Ovary (tissue), 9 donors: ENCODE measurements around the gene NPAS2. TPM values are rescaled to one million over a fixed set of nuclear protein-coding genes. Genes with fewer than 3 reads are reported as not detected.
A peak's percentile ranks its signal among the peaks of the same experiment; 100 is the strongest.

ENCODE experiments used
- DNase-seq, 5 donors: peaks; one replicate each; pipeline ENCODE4 v3.0.0-alpha.2; 2019 to 2020
- H3K27ac ChIP-seq, 2 donors: fragments of 200-600 bp; one replicate each; pipeline versions ENCODE4 v1.5.1 to v1.8.0; 2019 to 2022
- H3K27me3 ChIP-seq: fragments of 200-600 bp; one replicate; pipeline ENCODE4 v1.8.0; 2022
- H3K36me3 ChIP-seq: fragments of 200-600 bp; sonication (generic); one replicate; pipeline ENCODE4 v1.5.1; 2019
- H3K4me1 ChIP-seq: one replicate; pipeline ENCODE4 v1.8.1; 2013; ENCODE audit warnings: mild to moderate bottlenecking, moderate library complexity; ENCODE audit not compliant: insufficient read depth
- H3K4me3 ChIP-seq: fragments of 200-600 bp; sonication (generic); one replicate; pipeline ENCODE4 v1.5.1; 2017
- H3K9me3 ChIP-seq, 2 donors: fragments of 200-600 bp in 1 of 2; sonication (generic) in 1 of 2; one replicate each; pipeline versions ENCODE4 v1.5.1 to v1.8.1; 2013 to 2019; ENCODE audit warnings: mild to moderate bottlenecking in 1 of 2, moderate library complexity in 1 of 2
- CTCF ChIP-seq, 3 donors: fragments of 450-650 bp in 2 of 3; fragments of 200-600 bp in 1 of 3; IDR thresholded peaks; one replicate each; pipeline versions ENCODE4 v1.5.1 to v1.8.0; 2016 to 2022; ENCODE audit warnings: antibody characterized with exemption in 3 of 3, mild to moderate bottlenecking in 1 of 3
- EP300 ChIP-seq: sonication (generic); formaldehyde crosslinking; IDR thresholded peaks from one replicate; pipeline ENCODE4 v1.6.1; 2017; ENCODE audit warnings: antibody characterized with exemption
- POLR2A ChIP-seq: fragments of 450-650 bp; IDR thresholded peaks from one replicate; pipeline ENCODE4 v1.6.1; 2017; ENCODE audit warnings: antibody characterized with exemption, mild to moderate bottlenecking, moderate library complexity
- WGBS, 3 donors: extraction: QIAGEN DNeasy Blood & Tissue Kit in 1 of 3; methylation state at CpG; one replicate each; pipeline versions ENCODE4 v1.1.5 to v1.1.7; 2013 to 2017; 5-methylcytosine and 5-hydroxymethylcytosine counted together
- intact Hi-C, 4 donors: fragments of 100-400 bp; cut with DNase I; formaldehyde crosslinking; loops; one replicate each; pipeline versions ENCODE4 v1.11.0 to v1.15.1; 2022 to 2023
- polyA plus RNA-seq, 2 donors: library from polyadenylated mRNA; stranded (reverse); fragments of 200-250 nt in 1 of 2; fragments of 350-450 nt in 1 of 2; fragmentation: Illumina TruSeq in 1 of 2; extraction: RNeasy Lipid Tissue Mini Kit (QIAGEN cat#74804) in 1 of 2; gene quantifications; one replicate each; pipeline ENCODE4 v1.2.3, GENCODE V29; 2013 to 2014
- total RNA-seq, 7 donors: library from RNA; depleted of rRNA in 2 of 7; stranded (reverse); fragments of >200 nt in 2 of 7; fragmentation: NEBNext Ultra II Directional in 3 of 7; extraction: Animal tissue kit (Norgen Biotek cat#: 25700) in 3 of 7; gene quantifications; one replicate each; pipeline versions ENCODE4 v1.1.0 to v1.2.4, GENCODE V29; 2016 to 2023
- donor health status: DM: no; HTN: no; CAD: no; lungs with moderate emphysema.
- donor health status: DM: no; HTN: no; CAD: no.
- donor health status: Bipolar disorder and iron deficiency.
- donor health status: DM: yes; HTN: yes; CAD: no.
- donor health status: DM: no; HTN: no; CAD: no.
- donor health status: DM: yes; HTN: yes; CAD: no.

NPAS2 gene
- total and polyA plus RNA-seq, 9 donors = 1.6 to 20.6 (median 7.3) TPM

DNA sequence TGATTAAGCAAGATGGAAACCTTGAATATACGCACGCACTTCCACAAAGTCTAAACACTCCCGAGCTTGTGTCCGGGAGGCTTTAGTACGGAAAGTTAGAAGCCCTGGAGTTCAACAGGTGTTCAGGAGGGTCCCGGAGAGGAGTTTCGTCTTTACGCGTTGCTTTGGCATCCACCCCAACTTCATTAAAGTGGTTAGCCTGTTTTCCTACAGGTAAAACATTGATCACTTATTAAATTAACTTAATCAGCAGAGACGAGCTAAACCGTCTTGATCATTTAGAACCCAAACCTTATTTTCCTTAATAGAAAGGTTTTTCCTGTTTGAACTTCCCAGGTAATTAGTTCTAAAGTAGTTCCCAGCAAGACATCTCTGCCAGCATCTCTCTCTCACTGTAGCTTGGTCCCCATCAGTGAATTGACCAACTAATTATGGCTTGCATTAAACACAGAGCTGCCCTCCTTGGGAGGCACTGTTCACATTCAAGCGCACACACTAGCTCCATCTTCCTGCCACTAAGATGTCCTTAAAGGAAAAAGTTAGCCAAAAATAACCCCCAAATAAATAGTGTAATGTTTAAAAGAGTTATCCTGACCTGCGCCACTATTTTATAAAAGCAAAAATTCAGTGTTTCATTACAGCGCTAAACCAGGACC is 1.4 kb downstream of the NPAS2 start:
- no peak overlapping the region for H3K27ac ChIP-seq
- intact Hi-C loops = loop anchor here in 1 of 4 donors (10.0 kb wide), 1 partner anchor 163 kb away; no protein-coding TSS in a partner anchor
- H3K4me1 ChIP-seq = peaks cover 8% of the 10 kb centered on the region

GRCh38 chr2:100821911-100822265 is 1.9 kb downstream of the NPAS2 start:
- TF ChIP-seq CTCF (IDR thresholded peaks at IDR 0.05) (no peak), EP300 (no peak), POLR2A (no peak)
- H3K27ac ChIP-seq = no peak overlapping the region
- intact Hi-C loops = loop anchor here in 1 of 4 donors (10.0 kb wide), 1 partner anchor 163 kb away; no protein-coding TSS in a partner anchor
- H3K27me3 ChIP-seq = no peaks in the 10 kb centered on the region
- H3K9me3 ChIP-seq = no peaks in the 10 kb centered on the region
- DNase-seq = no peak
- no peaks in the 10 kb centered on the region for H3K36me3 ChIP-seq
- peaks cover 8% of the 10 kb centered on the region for H3K4me1 ChIP-seq
- no peak overlapping the region for H3K4me3 ChIP-seq
- WGBS, 3 donors = 79 to 90% (median 87%) methylated on average over 9 of the region's 9 CpGs

More for the DNA sequence above, 1.4 kb downstream of the NPAS2 start:
- H3K36me3 ChIP-seq = no peaks in the 10 kb centered on the region
- no peaks in the 10 kb centered on the region for H3K9me3 ChIP-seq
- H3K27me3 ChIP-seq = no peaks in the 10 kb centered on the region
- 65 to 77% (median 70%) methylated on average over 14 of the region's 14 CpGs for WGBS, 3 donors
- peak overlapping the region; percentile 71 for H3K4me3 ChIP-seq
- no peak for DNase-seq
- TF ChIP-seq CTCF (IDR thresholded peaks at IDR 0.05) = no peak
- no peak for TF ChIP-seq EP300
- TF ChIP-seq POLR2A = no peak

DNA sequence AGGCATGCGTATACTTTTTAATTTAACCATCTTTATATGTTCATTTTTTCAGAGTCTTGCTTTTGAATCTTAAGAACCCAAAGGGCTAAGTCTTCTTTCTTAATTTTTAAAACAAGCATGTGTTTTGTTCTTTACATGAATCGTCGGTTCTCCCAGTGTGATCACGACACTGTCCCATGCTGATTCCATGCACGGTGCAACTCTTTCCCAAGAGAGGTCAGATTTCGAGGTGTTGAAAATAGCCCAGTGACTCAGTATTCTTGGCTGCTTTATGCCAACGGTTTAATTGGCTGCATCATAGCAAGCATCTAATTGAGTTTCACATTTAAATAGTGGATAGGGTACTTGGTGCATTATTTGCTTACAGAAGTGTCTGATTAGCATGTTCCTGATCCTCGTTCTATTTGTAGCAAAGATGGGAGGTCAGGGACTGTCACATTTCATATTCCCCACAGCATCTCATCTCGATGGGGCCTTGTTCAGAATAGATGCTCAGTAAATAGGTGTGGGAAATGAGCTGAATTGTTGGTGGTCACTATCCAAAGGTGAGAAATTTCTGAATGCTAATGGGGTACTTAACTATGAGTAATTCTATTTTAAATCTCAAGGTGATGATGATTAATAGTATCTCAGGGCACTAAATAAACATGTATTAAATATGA is 2.8 kb downstream of the NPAS2 start:
- DNase-seq = no peak
- TF ChIP-seq EP300 = no peak
- no peak for TF ChIP-seq CTCF (IDR thresholded peaks at IDR 0.05)
- no peak for TF ChIP-seq POLR2A
- no peaks in the 10 kb centered on the region for H3K9me3 ChIP-seq
- no peak overlapping the region for H3K27ac ChIP-seq
- H3K4me3 ChIP-seq = no peak overlapping the region
- intact Hi-C loops = loop anchor here in 1 of 4 donors (10.0 kb wide), 1 partner anchor 162 kb away; no protein-coding TSS in a partner anchor
- H3K27me3 ChIP-seq = no peaks in the 10 kb centered on the region
- 65 to 74% (median 72%) methylated on average over 9 of the region's 9 CpGs for WGBS, 3 donors
- no peaks in the 10 kb centered on the region for H3K36me3 ChIP-seq
- peaks cover 8% of the 10 kb centered on the region for H3K4me1 ChIP-seq

DNA sequence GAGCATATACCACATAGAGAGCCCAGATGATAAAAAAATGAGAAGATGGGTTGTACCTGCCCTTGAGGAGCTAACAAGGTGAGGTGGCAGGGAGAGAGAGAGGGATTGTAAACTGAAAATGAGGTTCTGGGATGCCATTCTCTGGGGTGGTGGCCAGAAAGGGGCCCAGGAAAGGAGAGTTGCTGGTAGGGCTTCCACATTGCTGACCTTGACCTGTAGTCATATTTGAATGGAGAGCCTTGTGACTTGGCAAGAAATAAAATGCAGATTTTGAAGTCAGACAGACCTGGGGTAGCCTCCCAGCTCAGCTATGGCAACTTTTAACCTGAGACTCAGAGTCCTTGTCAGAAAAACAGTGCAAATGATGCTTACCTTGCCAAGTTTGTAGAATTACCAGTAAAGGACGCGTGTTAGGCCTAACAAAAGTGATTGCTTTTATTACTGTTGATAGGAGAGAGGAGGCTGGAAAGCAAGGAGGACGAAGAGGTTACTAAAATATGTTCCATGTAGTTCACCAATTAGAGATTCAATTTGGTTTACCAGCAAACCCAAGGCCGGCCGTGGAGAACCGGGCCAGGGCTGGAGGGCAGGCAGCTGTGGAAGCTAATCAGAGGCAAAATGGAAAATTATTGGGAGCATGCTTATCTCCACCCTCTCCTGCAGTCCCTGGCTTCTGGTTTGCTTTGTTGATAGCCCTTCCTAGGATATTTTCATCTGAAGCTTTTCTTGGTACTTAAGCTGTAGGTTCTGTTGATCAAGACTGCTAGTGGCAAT is 3.9 kb downstream of the NPAS2 start:
- intact Hi-C loops = loop anchor here in 1 of 4 donors (10.0 kb wide), 1 partner anchor 161 kb away; no protein-coding TSS in a partner anchor
- Histone ChIP-seq H3K4me1 (peaks cover 8% of the 10 kb centered on the region), H3K27me3 (no peaks in the 10 kb centered on the region), H3K4me3 (no peak overlapping the region), H3K36me3 (no peaks in the 10 kb centered on the region), H3K27ac (no peak overlapping the region), H3K9me3 (no peaks in the 10 kb centered on the region)
- 40 to 55% (median 50%) methylated on average over 6 of the region's 6 CpGs for WGBS, 3 donors
- no peak for DNase-seq
- TF ChIP-seq EP300 = no peak
- TF ChIP-seq CTCF (IDR thresholded peaks at IDR 0.05) = no peak
- TF ChIP-seq POLR2A = no peak
